ENCODE data around the gene STT3A.

- TF ChIP-seq, protein P1, sequence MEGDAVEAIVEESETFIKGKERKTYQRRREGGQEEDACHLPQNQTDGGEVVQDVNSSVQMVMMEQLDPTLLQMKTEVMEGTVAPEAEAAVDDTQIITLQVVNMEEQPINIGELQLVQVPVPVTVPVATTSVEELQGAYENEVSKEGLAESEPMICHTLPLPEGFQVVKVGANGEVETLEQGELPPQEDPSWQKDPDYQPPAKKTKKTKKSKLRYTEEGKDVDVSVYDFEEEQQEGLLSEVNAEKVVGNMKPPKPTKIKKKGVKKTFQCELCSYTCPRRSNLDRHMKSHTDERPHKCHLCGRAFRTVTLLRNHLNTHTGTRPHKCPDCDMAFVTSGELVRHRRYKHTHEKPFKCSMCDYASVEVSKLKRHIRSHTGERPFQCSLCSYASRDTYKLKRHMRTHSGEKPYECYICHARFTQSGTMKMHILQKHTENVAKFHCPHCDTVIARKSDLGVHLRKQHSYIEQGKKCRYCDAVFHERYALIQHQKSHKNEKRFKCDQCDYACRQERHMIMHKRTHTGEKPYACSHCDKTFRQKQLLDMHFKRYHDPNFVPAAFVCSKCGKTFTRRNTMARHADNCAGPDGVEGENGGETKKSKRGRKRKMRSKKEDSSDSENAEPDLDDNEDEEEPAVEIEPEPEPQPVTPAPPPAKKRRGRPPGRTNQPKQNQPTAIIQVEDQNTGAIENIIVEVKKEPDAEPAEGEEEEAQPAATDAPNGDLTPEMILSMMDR (IDR thresholded peaks at IDR 0.05; ENCODE audit: insufficient read depth, low read depth, low read length) = no peak
- no peak for TF ChIP-seq EZH2 (IDR thresholded peaks at IDR 0.05; ENCODE audit: insufficient read depth, low read length)
Observed at GRCh38 chr11:125603207-125603606, 10.6 kb downstream of the STT3A start.

All from astrocyte (in vitro differentiated cells and primary cell).